SK-N-MC (cell line): Measurements from ENCODE around the gene TNK2.

Experiments
- EZH2 ChIP-seq: fragments of 200-600 bp; sonication (generic); IDR thresholded peaks from one replicate; pipeline ENCODE4 v1.6.1; 2017; ENCODE audit warnings: antibody characterized with exemption
- FOXP2 ChIP-seq: optimal IDR thresholded peaks from 2 replicates; pipeline ENCODE3; 2011; ENCODE audit warnings: mild to moderate bottlenecking, moderate library complexity; ENCODE audit not compliant: insufficient read depth; ENCODE audit errors: extremely low read length, control extremely low read depth
- POLR2AphosphoS5 ChIP-seq: IDR thresholded peaks from 2 replicates; pipeline ENCODE4 v1.6.1; 2012; ENCODE audit warnings: mild to moderate bottlenecking, low read depth, low read length, borderline replicate concordance

- no peak for TF ChIP-seq POLR2AphosphoS5
- no peak for TF ChIP-seq EZH2
- no peak for TF ChIP-seq FOXP2
Observed at GRCh38 chr3:195865752-195866151, 42.6 kb downstream of the TNK2 start.
